Right atrium auricular region (tissue), 2 donors: ENCODE measurements around the gene MS4A6A. TPM values are rescaled to one million over a fixed set of nuclear protein-coding genes. Genes with fewer than 3 reads are reported as not detected.
"Not testable (repeated sequence)": the region's sequence is repeated elsewhere in the genome, so short reads cannot be mapped to it uniquely, and the experiment has no call there.

ENCODE experiments used
- DNase-seq: peaks from one replicate; pipeline ENCODE4 v3.0.0-alpha.2; 2019; ENCODE audit warnings: low spot score
- H3K27ac ChIP-seq, 2 donors: fragments of 200-600 bp; sonication (generic); 1 replicate in 1 of 2; 2 replicates in 1 of 2; pipeline ENCODE4 v1.5.1; 2016 to 2019
- H3K27me3 ChIP-seq, 2 donors: fragments of 200-600 bp; sonication (generic); one replicate each; pipeline versions ENCODE4 v1.5.1 to v1.6.0; 2017 to 2019
- H3K36me3 ChIP-seq: fragments of 200-600 bp; sonication (generic); one replicate; pipeline ENCODE4 v1.5.1; 2016
- H3K4me1 ChIP-seq, 2 donors: fragments of 200-600 bp; sonication (generic); one replicate each; pipeline versions ENCODE4 v1.5.1 to v1.6.0; 2017 to 2019
- H3K4me3 ChIP-seq, 2 donors: fragments of 200-600 bp; sonication (generic); 1 replicate in 1 of 2; 2 replicates in 1 of 2; pipeline ENCODE4 v1.5.1; 2017 to 2019; ENCODE audit warnings: mild to moderate bottlenecking in 1 of 2, moderate library complexity in 1 of 2
- H3K9me3 ChIP-seq, 2 donors: fragments of 200-600 bp; sonication (generic); one replicate each; pipeline ENCODE4 v1.5.1; 2019
- total RNA-seq, 2 donors: library from RNA; depleted of rRNA; stranded (reverse); fragments of >200 nt; gene quantifications; one replicate each; pipeline ENCODE4 v1.1.0, GENCODE V29; 2016
- TF ChIP-seq, protein P1 (sequence below), 2 donors: fragments of 200-600 bp; sonication (generic); IDR thresholded peaks; one replicate each; pipeline ENCODE4 v1.5.1; 2019; ENCODE audit warnings: antibody characterized with exemption in 2 of 2

Gene MS4A6A
- total RNA-seq, 2 donors from 2014 or later, result 15.6 to 40.8 TPM

- Histone ChIP-seq H3K36me3 (no peaks in the 10 kb centered on the region), H3K9me3 (no peaks in the 10 kb centered on the region), H3K27ac (no peak overlapping the region), H3K27me3 (no peaks in the 10 kb centered on the region), H3K4me3 (no peak overlapping the region), H3K4me1 (no peaks in the 10 kb centered on the region)
- DNase-seq, result no peak
- TF ChIP-seq, protein P1, sequence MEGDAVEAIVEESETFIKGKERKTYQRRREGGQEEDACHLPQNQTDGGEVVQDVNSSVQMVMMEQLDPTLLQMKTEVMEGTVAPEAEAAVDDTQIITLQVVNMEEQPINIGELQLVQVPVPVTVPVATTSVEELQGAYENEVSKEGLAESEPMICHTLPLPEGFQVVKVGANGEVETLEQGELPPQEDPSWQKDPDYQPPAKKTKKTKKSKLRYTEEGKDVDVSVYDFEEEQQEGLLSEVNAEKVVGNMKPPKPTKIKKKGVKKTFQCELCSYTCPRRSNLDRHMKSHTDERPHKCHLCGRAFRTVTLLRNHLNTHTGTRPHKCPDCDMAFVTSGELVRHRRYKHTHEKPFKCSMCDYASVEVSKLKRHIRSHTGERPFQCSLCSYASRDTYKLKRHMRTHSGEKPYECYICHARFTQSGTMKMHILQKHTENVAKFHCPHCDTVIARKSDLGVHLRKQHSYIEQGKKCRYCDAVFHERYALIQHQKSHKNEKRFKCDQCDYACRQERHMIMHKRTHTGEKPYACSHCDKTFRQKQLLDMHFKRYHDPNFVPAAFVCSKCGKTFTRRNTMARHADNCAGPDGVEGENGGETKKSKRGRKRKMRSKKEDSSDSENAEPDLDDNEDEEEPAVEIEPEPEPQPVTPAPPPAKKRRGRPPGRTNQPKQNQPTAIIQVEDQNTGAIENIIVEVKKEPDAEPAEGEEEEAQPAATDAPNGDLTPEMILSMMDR (IDR thresholded peaks at IDR 0.05), result no peak
Observed at GRCh38 chr11:60211206-60211605, 28.3 kb upstream of the MS4A6A start.

GRCh38 chr11:60209977-60210376 is 27.1 kb upstream of the MS4A6A start:
- Histone ChIP-seq H3K9me3 (no peaks in the 10 kb centered on the region), H3K36me3 (no peaks in the 10 kb centered on the region), H3K27ac (no peak overlapping the region), H3K4me3 (no peak overlapping the region), H3K4me1 (no peaks in the 10 kb centered on the region), H3K27me3 (no peaks in the 10 kb centered on the region)
- DNase-seq, result no peak
- TF ChIP-seq, protein P1 (IDR thresholded peaks at IDR 0.05), result no peak

DNA sequence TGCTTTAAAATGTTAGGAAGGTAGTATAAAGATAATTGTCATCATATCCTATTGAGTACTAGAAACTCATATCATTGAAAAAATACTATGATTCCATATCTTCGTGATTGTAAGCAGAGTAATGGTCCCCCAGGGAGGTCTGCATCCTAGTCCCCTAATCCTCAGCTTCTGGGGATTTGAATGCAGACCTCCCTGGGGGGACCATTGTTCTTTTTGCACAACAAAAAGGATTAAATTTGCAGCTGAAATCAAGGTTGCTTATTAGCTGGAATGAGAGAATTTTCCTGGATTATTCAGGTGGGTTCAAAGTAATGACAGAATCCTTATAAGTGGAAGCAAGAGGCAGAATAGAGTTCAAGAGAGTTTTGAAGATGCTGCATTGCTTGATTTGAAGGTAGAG is 26.1 kb upstream of the MS4A6A start:
- Histone ChIP-seq H3K4me1 (no peaks in the 10 kb centered on the region), H3K36me3 (no peaks in the 10 kb centered on the region), H3K4me3 (no peak overlapping the region), H3K27ac (no peak overlapping the region), H3K9me3 (no peaks in the 10 kb centered on the region), H3K27me3 (no peaks in the 10 kb centered on the region)
- no peak for DNase-seq
- TF ChIP-seq, protein P1 (IDR thresholded peaks at IDR 0.05), result no peak

GRCh38 chr11:60208146-60208895 is 25.4 kb upstream of the MS4A6A start:
- no peak for DNase-seq
- Histone ChIP-seq H3K4me3 (no peak overlapping the region), H3K4me1 (no peaks in the 10 kb centered on the region), H3K27ac (no peak overlapping the region), H3K27me3 (no peaks in the 10 kb centered on the region), H3K9me3 (no peaks in the 10 kb centered on the region), H3K36me3 (no peaks in the 10 kb centered on the region)
- TF ChIP-seq, protein P1 (IDR thresholded peaks at IDR 0.05), result no peak

- TF ChIP-seq, protein P1 (IDR thresholded peaks at IDR 0.05), result no peak
- no peaks in the 10 kb centered on the region for H3K36me3 ChIP-seq
- no peak overlapping the region for H3K4me3 ChIP-seq
- no peaks in the 10 kb centered on the region for H3K9me3 ChIP-seq
- DNase-seq, result no peak
- no peaks in the 10 kb centered on the region for H3K27me3 ChIP-seq
- H3K27ac ChIP-seq, result no peak overlapping the region
- H3K4me1 ChIP-seq, result no peaks in the 10 kb centered on the region
Observed at GRCh38 chr11:60206616-60207015, 23.7 kb upstream of the MS4A6A start.

DNA sequence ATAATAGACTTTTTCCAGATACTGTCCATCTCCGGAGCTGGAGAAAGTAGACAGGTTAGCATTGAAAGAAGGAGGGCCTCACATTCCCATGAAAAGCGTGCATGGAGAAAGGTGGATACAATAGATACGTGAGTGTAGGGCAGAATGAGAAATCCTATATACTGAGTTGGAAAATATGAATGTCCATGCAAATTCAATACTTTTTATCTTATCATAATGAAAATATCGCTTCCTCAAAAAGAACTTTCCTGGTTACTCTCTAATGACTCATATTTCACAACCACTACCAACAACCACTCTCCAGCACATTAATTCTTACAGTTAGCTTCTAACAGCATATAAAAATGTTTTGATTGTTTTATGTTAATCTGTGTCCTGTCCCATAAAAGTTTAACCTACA is 22.0 kb upstream of the MS4A6A start:
- Histone ChIP-seq H3K4me3 (no peak overlapping the region), H3K9me3 (no peaks in the 10 kb centered on the region), H3K27me3 (no peaks in the 10 kb centered on the region), H3K36me3 (no peaks in the 10 kb centered on the region), H3K4me1 (no peaks in the 10 kb centered on the region), H3K27ac (no peak overlapping the region)
- no peak for DNase-seq
- TF ChIP-seq, protein P1 (IDR thresholded peaks at IDR 0.05), result no peak

GRCh38 chr11:60201334-60201733 is 18.5 kb upstream of the MS4A6A start:
- not testable (repeated sequence) for DNase-seq, H3K4me3 ChIP-seq

More at GRCh38 chr11:60201334-60201733, 18.5 kb upstream of the MS4A6A start:
- not testable (repeated sequence) for H3K27ac ChIP-seq, H3K27me3 ChIP-seq, H3K4me1 ChIP-seq, H3K9me3 ChIP-seq, H3K36me3 ChIP-seq
